HFF-Myc (cell line): ENCODE results near the gene PDE4D.

ENCODE experiments used
- DNase-seq: peaks from one replicate; pipeline ENCODE4 v3.0.0-alpha.2; 2011; ENCODE audit warnings: low read depth; ENCODE audit errors: extremely low read depth
- H3K4me3 ChIP-seq: replicated peaks from 2 replicates; pipeline ENCODE4 v1.5.1; 2011; ENCODE audit warnings: low read depth, mild to moderate bottlenecking, control low read depth, low read length
- TF ChIP-seq, protein P1 (sequence below): IDR thresholded peaks from 2 replicates; pipeline ENCODE4 v1.5.1; 2012; ENCODE audit warnings: mild to moderate bottlenecking, low read depth, low read length, control low read depth; ENCODE audit errors: missing control alignments

Gene PDE4D

DNA sequence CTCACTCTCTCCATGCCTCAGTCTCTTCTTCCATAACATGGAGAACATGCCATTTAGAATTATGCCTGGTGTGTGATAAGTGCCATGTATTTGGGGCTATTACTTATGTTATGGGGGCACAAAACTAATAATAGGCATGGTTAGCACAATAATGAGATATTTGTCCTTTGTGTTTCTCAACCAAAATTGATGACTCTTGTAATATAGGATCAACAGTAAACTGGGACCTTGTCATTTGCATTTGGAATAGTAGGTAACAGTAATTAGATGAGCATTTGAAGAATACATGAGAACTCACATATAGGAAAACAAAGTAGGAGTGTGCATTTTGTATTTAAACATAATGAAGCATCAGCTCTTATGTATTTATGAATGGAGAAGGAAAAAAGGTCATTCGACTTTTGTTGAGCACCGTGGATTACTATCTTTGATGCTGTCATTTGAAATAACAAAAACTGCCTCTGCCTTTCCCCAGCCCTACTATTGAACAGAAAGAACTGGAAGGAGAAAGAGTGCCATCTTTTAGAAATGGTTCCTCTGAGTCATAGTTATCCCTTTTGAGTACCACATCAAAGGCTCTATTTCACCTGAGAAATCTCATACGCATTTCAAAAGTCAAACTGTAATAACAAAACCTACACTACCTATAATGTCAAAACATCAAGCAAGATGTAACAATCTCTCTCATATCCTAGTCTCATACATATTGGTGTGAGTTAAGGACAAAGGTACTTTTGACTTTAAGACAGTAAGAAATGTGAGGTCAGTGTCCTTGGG is 655.2 kb downstream of the PDE4D start:
- no peak overlapping the region for H3K4me3 ChIP-seq
- no peak for DNase-seq
- TF ChIP-seq, protein P1, sequence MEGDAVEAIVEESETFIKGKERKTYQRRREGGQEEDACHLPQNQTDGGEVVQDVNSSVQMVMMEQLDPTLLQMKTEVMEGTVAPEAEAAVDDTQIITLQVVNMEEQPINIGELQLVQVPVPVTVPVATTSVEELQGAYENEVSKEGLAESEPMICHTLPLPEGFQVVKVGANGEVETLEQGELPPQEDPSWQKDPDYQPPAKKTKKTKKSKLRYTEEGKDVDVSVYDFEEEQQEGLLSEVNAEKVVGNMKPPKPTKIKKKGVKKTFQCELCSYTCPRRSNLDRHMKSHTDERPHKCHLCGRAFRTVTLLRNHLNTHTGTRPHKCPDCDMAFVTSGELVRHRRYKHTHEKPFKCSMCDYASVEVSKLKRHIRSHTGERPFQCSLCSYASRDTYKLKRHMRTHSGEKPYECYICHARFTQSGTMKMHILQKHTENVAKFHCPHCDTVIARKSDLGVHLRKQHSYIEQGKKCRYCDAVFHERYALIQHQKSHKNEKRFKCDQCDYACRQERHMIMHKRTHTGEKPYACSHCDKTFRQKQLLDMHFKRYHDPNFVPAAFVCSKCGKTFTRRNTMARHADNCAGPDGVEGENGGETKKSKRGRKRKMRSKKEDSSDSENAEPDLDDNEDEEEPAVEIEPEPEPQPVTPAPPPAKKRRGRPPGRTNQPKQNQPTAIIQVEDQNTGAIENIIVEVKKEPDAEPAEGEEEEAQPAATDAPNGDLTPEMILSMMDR, result no peak

DNA sequence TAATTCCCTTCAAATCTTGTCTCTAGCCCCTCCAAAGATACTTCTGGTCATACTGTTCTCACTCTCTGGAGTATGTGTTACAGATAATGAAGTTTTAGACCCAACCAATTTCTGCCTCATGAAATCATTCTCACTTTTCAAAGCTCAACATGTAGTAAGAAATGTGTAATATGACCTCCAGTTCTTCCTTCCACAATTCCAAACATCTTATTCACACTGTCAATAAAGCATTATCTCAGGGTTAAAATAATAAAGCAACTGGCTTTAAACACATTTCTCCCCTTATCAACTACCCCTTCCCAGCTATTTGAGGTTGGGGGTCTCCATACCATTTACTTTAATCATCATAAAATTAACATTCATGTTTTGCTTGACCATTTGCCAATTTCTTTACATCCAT is 656.5 kb downstream of the PDE4D start:
- TF ChIP-seq, protein P1, result no peak
- no peak overlapping the region for H3K4me3 ChIP-seq
- no peak for DNase-seq

DNA sequence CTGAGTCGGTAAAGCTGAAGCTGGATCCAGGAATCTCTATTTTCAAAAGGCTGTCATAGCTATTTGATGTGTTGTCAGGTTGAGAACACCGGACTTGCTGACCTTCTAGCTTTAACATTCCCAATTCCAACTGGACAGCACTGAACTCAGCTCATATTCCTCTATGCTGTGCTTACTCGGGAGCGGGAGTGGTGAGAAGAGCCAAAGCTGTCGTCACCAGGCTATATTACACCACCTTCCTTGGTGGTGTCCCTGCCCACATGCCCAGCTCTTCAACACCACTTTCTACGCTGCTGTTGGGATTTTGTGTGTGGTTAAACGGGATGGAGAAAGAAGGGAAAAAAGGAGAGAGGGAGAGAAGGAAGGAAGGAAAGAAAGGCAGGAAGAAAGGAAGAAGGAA is 657.1 kb downstream of the PDE4D start:
- no peak overlapping the region for H3K4me3 ChIP-seq
- no peak for DNase-seq
- TF ChIP-seq, protein P1, result no peak

DNA sequence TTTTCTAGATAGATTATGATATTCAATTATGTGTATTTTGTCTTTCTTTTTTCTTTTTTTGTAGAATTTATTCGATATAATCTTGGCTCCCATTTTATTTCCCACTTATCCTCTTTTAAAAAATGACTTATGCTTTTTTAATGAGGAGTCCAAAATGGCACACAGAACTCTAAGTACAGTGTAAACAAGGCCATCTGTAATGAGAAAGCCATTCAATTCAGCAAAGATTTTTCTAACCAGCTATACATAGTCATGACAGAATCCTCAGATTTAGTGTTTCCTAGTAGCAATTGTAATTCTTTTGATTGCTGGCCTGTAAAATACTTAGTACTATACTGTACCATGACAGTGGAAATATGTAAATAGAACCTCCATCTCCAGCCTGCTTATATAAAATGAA is 659.3 kb downstream of the PDE4D start:
- no peak for DNase-seq

DNA sequence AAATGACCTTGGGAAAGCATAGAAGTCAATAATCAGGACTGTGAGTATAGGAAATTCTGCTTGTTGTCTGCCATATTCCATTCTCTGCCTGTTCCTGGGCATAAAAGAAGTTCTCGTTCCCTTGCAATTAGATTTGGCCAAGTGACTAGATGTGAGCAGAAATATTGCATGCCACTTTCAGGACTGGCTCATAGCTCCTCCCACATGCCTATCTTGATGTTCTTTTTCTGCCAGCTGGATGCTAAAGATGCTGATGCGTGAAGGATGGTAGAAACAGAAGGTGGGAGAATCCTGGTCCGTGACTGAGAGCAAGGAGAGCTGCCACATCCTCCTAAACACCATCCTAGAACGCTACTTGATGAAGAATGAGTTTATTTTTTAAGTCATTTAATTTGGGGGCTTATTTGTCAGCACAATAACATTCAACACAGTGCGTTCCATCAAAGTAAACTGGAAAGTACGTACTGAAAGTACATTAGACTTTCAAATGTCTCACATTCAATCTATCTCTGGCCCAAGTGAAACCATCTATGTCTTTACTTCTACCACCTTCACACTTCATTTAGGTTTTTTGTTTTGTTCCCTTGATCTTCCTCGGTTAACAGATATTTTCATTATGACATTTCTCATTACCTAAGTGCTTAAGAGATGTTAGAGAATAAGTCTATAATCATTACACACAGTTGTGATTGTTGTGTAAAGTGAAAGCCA is 662.1 kb downstream of the PDE4D start:
- no peak for DNase-seq
- no peak overlapping the region for H3K4me3 ChIP-seq
- TF ChIP-seq, protein P1, result no peak

More for the DNA sequence above, 659.3 kb downstream of the PDE4D start:
- TF ChIP-seq, protein P1, result no peak
- H3K4me3 ChIP-seq, result no peak overlapping the region

DNA sequence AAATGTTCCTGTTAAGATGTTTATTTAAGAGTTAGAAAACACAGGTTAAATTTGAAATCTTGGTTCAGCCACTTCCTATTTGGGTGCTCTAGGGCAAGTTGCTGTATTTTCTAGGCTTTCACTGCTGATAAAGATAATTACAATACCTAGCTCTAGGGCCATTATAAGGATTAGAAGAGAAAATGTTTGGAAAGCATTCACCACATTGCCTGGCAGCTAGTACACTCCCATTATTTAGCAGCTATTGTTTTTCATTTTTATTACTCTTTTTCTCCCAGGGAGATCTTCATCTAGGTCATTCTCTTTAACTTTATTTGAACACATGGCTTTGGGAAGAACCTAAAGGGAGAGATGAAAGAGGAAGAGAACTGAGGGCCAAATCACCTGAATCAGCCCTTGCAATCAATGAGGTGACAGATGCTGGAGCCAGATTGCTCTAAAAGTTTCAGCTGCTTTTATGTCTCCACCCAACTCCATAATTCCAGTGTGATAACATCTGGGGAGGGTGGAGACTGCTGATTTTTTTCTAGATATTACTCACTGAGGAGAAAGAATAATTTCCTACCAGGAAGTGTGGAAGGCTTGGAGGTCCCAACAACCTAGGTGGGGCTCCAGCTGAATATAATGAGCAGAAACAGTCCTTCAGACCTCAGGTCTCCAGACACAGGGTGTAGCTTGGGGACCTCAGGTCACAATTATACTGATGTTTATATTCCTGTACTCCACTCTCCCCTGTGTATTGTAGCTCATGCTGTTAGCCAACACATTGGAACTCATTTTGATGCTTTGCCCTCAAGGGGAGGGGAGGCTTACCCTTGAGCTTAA is 670.6 kb downstream of the PDE4D start:
- TF ChIP-seq, protein P1, result no peak
- H3K4me3 ChIP-seq, result no peak overlapping the region
- DNase-seq, result no peak
